Activated CD4-positive, CD25-positive, alpha-beta regulatory T cell treated with anti-CD3 and anti-CD28 coated beads, Interleukin-2, amount 50 U/mL, for 24 hours (primary cell): ENCODE data around the gene TSPAN4.

Source experiments
- ATAC-seq, 2 donors: fragments of 150-1000 bp; cut with Tn5 transposase; one replicate each; pipeline ENCODE4 v1.10.0; 2021; ENCODE audit warnings: mild to moderate bottlenecking in 1 of 2, moderate library complexity in 1 of 2

Gene TSPAN4

GRCh38 chr11:852762-853161, 10.1 kb downstream of the TSPAN4 start:
- ATAC-seq, result no peak

- no peak for ATAC-seq
These were observed 11.2 kb downstream of the TSPAN4 start for GRCh38 chr11:853682-854448.

- ATAC-seq, result no peak
These were observed 12.1 kb downstream of the TSPAN4 start for GRCh38 chr11:854601-855329.

- ATAC-seq, result no peak
These were observed 12.7 kb downstream of the TSPAN4 start for GRCh38 chr11:855330-855674.

- ATAC-seq, result no peak
These were observed 13.1 kb downstream of the TSPAN4 start for GRCh38 chr11:855796-856195.

GRCh38 chr11:856397-856796, 13.7 kb downstream of the TSPAN4 start:
- no peak for ATAC-seq

- ATAC-seq, result no peak
These were observed 15.6 kb downstream of the TSPAN4 start for GRCh38 chr11:858053-858761.

- ATAC-seq, result no peak
These were observed 16.2 kb downstream of the TSPAN4 start for GRCh38 chr11:858762-859339.

- ATAC-seq, result no peak
These were observed 16.9 kb downstream of the TSPAN4 start for GRCh38 chr11:859394-860131.

- no peak for ATAC-seq
These were observed 17.8 kb downstream of the TSPAN4 start for GRCh38 chr11:860234-861104.

- no peak for ATAC-seq
These were observed 18.4 kb downstream of the TSPAN4 start for GRCh38 chr11:861105-861479.

GRCh38 chr11:862081-862661, 19.5 kb downstream of the TSPAN4 start:
- no peak for ATAC-seq

- no peak for ATAC-seq
These were observed 20.0 kb downstream of the TSPAN4 start for GRCh38 chr11:862696-863022.

- no peak for ATAC-seq
These were observed 20.6 kb downstream of the TSPAN4 start for GRCh38 chr11:863023-863909.

- no peak for ATAC-seq
These were observed 21.5 kb downstream of the TSPAN4 start for GRCh38 chr11:863910-864827.

GRCh38 chr11:864898-865297, 22.2 kb downstream of the TSPAN4 start:
- no peak for ATAC-seq

- ATAC-seq, result no peak
These were observed 23.1 kb downstream of the TSPAN4 start for GRCh38 chr11:865462-866430.

GRCh38 chr11:866481-866880, 23.8 kb downstream of the TSPAN4 start:
- ATAC-seq, result no peak
